Measurements from ENCODE around the gene USP49.

GRCh38 chr6:41823178-41823577 is 72.0 kb downstream of the USP49 start:
- TF ChIP-seq CTCF (IDR thresholded peaks at IDR 0.05), result no peak
- no peak for TF ChIP-seq POLR2AphosphoS5 (IDR thresholded peaks at IDR 0.05)
